Measurements from ENCODE around the gene FOS. TPM values are rescaled to one million over a fixed set of nuclear protein-coding genes. Genes with fewer than 3 reads are reported as not detected.

FOS gene
- total RNA-seq (ENCODE audit: low replicate concordance) = 22.7 and 52.9 TPM in 2 replicates

DNA sequence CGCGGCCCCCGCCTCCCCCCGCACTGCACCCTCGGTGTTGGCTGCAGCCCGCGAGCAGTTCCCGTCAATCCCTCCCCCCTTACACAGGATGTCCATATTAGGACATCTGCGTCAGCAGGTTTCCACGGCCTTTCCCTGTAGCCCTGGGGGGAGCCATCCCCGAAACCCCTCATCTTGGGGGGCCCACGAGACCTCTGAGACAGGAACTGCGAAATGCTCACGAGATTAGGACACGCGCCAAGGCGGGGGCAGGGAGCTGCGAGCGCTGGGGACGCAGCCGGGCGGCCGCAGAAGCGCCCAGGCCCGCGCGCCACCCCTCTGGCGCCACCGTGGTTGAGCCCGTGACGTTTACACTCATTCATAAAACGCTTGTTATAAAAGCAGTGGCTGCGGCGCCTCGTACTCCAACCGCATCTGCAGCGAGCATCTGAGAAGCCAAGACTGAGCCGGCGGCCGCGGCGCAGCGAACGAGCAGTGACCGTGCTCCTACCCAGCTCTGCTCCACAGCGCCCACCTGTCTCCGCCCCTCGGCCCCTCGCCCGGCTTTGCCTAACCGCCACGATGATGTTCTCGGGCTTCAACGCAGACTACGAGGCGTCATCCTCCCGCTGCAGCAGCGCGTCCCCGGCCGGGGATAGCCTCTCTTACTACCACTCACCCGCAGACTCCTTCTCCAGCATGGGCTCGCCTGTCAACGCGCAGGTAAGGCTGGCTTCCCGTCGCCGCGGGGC lies at the start of gene FOS:
TSS of gene FOS (plus strand) at position 407 of the 731 bp plus-strand sequence. CDS start at position 562, 155 bp downstream.

Other genes with a start within 250 kb of the FOS start
- 15.0 and 24.2 TPM in 2 replicates for gene MLH3, start 227.4 kb upstream of the FOS start, total RNA-seq (ENCODE audit: low replicate concordance)
- 8.3 and 8.5 TPM in 2 replicates for gene ACYP1, start 214.8 kb upstream of the FOS start, total RNA-seq (ENCODE audit: low replicate concordance)
- gene ZC2HC1C, start 209.2 kb upstream of the FOS start, total RNA-seq (ENCODE audit: low replicate concordance) = 0.23 and 0.53 TPM in 2 replicates
- gene NEK9, start 151.8 kb upstream of the FOS start, total RNA-seq (ENCODE audit: low replicate concordance) = 56.6 and 63.5 TPM in 2 replicates
- gene TMED10, start 102.2 kb upstream of the FOS start, total RNA-seq (ENCODE audit: low replicate concordance) = 174 and 198 TPM in 2 replicates
- 37.6 and 40.2 TPM in 2 replicates for gene JDP2, start 149.2 kb downstream of the FOS start, total RNA-seq (ENCODE audit: low replicate concordance)
- gene BATF, start 243.6 kb downstream of the FOS start, total RNA-seq (ENCODE audit: low replicate concordance) = 0.12 TPM in 1 of 2 replicates, not detected in the other